HG03196 (cell line): ENCODE measurements around the gene LLPH.
"Not testable (repeated sequence)": the region's sequence is repeated elsewhere in the genome, so short reads cannot be mapped to it uniquely, and the experiment has no call there.

Source experiments
- ATAC-seq: cut with Tn5 transposase; IDR thresholded peaks from one replicate; pipeline ENCODE4 v1.9.1; 2021; ENCODE audit not compliant: unreplicated experiment

The LLPH gene

GRCh38 chr12:66130267-66131066, at the start of gene LLPH:
Gene LLPH, minus strand, starts transcription at chr12:66130750. Its CDS starts 1,644 bp downstream, at chr12:66129106.
- peak; percentile 97 for ATAC-seq

DNA sequence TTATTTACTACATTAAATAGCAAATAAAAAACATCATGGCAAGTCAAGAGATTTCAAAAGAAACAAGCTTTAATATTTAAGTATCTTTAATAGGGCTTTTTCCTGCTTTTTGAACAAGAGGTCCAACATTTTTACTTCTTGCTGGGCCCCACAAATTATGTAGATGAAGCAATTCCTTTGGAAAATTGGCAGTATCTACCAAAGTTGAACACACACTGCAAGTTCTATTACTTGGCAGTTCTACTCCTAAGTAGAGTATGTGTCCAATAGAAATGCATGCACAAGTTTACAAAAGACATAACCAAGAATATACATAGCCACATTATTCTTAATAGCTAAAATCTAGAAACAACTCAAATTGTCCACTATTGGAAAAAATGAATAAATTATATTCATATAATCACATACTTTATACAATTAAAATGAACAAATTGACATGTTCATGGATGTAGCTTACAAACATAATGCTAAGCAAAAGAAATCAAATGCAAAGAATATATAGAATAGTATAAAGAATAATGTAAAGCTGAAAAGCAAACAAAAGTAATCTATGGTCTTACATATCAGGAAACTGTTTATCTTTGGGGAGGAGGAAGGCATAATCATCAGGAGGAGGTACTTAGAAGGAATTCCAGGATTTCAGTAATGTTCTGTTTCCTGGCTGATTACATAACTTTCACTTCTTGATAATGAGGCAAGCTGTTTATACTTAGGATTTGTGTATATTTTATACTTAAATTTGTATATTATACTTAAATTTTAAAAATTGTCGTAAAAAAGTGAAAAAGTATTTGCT, 45.8 kb upstream of the LLPH start:
- no peak for ATAC-seq

DNA sequence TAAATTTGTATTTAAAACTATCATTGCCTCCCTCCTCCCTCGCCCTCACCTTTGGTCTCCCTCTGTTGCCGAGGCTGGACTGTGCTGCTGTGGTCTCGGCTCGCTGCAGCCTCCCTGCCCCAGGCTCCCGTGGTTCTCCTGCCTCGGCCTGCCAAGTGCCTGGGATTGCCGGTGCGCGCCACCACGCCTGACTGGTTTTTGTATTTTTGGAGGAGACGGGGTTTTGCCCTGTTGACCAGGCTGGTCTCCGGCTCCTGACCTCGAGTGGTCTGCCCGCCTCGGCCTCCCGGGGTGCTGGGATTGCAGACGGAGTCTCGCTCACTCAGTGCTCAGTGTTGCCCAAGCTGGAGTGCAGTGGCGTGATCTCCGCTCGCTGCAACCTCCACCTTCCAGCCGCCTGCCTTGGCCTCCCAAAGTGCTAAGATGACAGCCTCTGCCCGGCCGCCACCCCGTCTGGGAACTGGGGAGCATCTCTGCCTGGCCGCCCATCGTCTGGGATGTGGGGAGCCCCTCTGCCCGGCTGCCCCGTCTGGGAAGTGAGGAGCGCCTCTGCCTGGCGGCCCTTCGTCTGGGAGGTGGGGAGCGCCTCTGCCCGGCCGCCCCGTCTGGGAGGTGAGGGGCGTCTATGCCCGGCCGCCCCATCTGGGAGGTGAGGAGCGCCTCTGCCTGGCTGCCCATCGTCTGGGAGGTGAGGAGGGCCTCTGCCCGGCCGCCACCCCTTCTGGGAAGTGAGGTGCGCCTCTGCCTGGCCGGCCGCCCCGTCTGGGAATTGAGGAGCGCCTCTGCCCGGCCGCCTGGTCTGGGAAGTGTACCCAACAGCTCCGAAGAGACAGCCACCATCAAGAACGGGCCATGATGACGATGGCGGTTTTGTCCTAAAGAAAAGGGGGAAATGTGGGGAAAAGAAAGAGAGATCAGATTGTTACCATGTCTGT, 44.1 kb upstream of the LLPH start:
- ATAC-seq, result not testable (repeated sequence)

DNA sequence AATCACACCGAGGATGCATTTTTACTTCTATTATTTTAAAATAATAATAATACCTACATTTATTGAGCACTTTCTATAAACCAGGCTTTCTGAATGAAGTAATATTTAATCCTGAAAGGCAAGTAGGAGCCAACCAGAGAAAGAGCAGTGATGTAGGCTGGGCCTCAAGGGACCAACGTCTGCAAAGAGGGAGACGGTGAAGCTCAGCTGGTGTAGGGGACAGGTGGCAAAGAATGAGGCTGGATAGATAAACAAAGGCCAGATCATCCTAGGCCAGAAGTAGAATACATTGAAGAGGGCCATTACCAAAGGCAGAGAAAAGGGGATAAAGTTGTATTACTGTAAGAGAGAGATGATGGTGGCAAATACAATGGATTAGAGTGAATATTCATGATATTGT, 40.1 kb upstream of the LLPH start:
- no peak for ATAC-seq

DNA sequence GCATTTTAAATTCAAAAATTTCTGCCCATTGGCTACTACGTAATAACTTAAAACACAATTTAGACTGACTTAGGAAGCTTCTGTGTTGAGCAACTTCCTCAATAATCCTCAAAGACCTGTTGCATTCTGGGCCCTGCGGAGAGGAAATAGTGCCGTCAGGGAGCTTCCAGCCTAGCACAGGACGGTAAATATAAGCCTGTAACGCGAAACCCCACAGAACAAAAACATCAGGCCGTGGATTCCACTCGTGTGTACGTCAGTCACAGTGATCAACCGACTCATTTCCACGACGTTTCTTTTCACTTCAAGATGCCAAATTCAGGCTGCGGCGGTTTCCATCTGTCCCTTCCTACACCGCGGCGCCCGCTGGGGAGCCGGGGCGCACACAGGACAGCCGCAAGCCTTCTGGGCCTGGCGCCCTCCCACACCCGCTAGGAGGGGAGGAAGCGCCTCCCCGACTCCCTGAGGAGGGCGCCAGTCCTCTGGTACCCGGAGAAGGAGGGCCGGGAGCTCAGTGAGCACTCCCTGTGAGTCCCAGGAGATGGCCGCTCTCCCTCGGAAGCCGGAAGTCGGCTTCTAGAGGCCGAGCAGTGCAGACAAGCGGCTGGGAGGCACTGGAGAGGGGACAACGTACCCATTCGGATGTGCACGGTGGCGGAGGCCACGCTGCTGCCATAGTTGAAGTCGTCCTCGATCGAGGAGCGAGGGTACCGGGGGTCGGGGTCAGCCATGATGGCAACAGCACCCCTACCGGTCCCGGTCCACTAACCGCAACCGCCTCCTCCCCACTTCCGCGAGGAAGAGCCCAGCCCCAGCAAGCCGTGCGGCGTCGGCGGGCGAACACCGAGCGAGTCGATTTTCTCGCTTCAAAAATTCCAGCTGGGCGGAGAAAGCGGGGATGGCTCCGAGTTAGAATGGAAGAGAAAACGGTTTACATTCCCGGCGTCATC, 38.9 kb upstream of the LLPH start, which contains the start of gene TMBIM4:
TMBIM4 (minus strand) TSS at position 776 of the 950 bp plus-strand sequence; CDS start at position 731, 45 bp downstream.
- peak; percentile 91 for ATAC-seq

- no peak for ATAC-seq
These were observed 37.9 kb upstream of the LLPH start for GRCh38 chr12:66168410-66168809.

DNA sequence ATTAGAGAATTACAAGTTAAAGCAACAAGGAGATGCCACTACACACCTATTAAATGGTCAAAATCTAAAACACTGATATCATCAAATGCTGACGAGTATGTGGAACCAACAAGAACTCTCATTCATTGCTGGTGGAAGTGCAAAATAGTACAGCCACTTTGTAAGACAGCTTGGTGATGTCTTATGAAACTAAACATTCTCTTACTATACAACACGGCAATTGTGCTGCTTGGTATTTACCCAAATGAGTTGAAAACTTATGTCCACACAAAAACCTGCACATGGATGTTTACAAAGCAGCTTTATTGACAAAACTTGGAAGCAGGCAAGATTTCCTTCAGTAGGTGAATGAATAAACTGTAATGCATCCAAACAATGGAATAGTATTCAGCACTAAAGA, 36.0 kb upstream of the LLPH start:
- no peak for ATAC-seq

GRCh38 chr12:66165141-66165540, 34.6 kb upstream of the LLPH start:
- ATAC-seq, result no peak

- no peak for ATAC-seq
These were observed 33.8 kb upstream of the LLPH start for GRCh38 chr12:66164349-66164821.

GRCh38 chr12:66163289-66163688, 32.7 kb upstream of the LLPH start:
- ATAC-seq, result no peak

- ATAC-seq, result no peak
These were observed 32.2 kb upstream of the LLPH start for GRCh38 chr12:66162701-66163100.

- no peak for ATAC-seq
These were observed 30.2 kb upstream of the LLPH start for GRCh38 chr12:66160704-66161103.

DNA sequence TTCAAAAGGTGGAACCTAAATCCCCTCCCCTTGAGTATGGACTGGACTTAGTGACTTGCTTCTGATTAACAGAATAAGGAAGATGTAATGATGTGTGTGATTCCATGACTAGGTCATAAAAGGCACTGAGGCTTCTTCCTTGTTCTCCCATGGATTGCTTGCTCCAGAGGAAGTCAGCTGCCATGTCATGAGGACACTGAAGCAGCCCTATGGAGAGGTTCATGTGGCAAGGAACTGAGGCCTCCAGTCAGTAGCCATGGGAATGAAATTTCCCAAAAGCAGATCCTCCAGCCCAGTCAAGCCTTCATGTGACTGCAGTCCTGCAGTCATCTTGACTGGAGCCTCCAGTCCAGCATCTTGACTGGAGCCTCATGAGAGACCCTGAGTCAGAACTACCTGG, 28.6 kb upstream of the LLPH start:
- ATAC-seq, result no peak

DNA sequence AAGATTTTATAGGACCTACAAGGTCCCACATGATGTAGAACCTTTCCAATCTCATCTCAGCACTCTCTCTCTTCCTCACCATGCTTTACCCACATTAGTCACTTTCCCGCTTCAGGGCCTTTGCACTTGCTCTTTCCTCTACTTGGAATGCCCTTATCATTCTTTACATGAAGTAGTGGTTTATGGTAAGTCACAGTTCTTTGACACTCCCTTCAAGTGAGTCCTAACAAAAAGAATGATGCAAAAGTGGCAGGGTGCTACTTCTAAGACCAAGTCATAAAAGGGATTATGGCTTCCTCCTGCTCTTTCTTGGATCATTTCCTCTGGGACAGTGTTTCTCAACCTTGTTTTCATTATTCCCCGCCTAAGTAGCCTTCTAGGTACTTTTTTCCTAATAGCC, 26.1 kb upstream of the LLPH start:
- no peak for ATAC-seq

- no peak for ATAC-seq
These were observed 24.2 kb upstream of the LLPH start for GRCh38 chr12:66154776-66155175.

DNA sequence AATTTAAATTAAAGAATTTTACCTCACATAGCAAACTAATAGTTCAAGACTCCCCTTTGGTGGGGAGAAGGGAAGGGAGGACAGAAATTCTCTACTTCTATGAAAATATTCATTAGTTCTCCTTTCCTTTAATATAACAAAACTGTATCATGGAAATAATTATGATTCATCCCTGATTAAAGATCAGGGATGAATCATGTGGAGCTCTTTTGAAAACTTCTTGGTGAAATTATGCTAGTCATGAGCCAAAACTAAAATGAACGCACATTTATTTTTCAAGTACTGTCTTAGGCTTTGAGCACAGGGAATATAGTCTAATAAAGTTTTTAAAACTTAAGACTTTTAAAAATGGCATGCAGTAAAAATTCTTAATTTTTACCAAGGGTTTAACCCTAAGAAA, 22.2 kb upstream of the LLPH start:
- ATAC-seq, result no peak

GRCh38 chr12:66149702-66150398, 19.3 kb upstream of the LLPH start:
- no peak for ATAC-seq

- no peak for ATAC-seq
These were observed 14.5 kb upstream of the LLPH start for GRCh38 chr12:66144791-66145754.
